OCI-LY1 (cell line): ENCODE results near the gene GSTM2.
"Not testable (repeated sequence)": the region's sequence is repeated elsewhere in the genome, so short reads cannot be mapped to it uniquely, and the experiment has no call there.

ENCODE experiments used
- H2AFZ ChIP-seq: fragments of 200-600 bp; sonication (generic), shearing (Covaris generic); 2 replicates; pipeline ENCODE4 v1.6.0; 2014; ENCODE audit warnings: antibody characterized with exemption, mild to moderate bottlenecking, low read length
- H3F3A ChIP-seq: fragments of 200-600 bp; sonication (generic), shearing (Covaris generic); 2 replicates; pipeline ENCODE4 v1.6.0; 2014; ENCODE audit warnings: mild to moderate bottlenecking, antibody characterized with exemption, low read length, moderate library complexity; ENCODE audit not compliant: insufficient read depth
- H3K27ac ChIP-seq: fragments of 200-600 bp; sonication (generic); 2 replicates; pipeline ENCODE4 v1.5.1; 2014; ENCODE audit warnings: low read length, mixed run types, mild to moderate bottlenecking, low read depth; ENCODE audit not compliant: poor library complexity, severe bottlenecking
- H3K27me3 ChIP-seq: fragments of 200-600 bp; sonication (generic); 2 replicates; pipeline ENCODE4 v1.6.0; 2014; ENCODE audit warnings: antibody characterized with exemption, mild to moderate bottlenecking, low read length, moderate library complexity; ENCODE audit not compliant: insufficient read depth
- H3K36me3 ChIP-seq: fragments of 200-600 bp; sonication (generic); 2 replicates; pipeline ENCODE4 v1.6.1; 2014; ENCODE audit warnings: mild to moderate bottlenecking, antibody characterized with exemption, low read length, moderate library complexity, mixed read lengths; ENCODE audit not compliant: insufficient read depth
- H3K4me1 ChIP-seq: fragments of 200-600 bp; sonication (generic); 2 replicates; pipeline ENCODE4 v1.5.1; 2014; ENCODE audit warnings: mild to moderate bottlenecking, low read length, moderate library complexity; ENCODE audit not compliant: insufficient read depth, severe bottlenecking
- H3K4me2 ChIP-seq: fragments of 200-600 bp; sonication (generic), shearing (Covaris generic); 2 replicates; pipeline ENCODE4 v1.6.1; 2014; ENCODE audit warnings: low read length
- H3K4me3 ChIP-seq: fragments of 200-600 bp; sonication (generic); 2 replicates; pipeline ENCODE4 v1.5.1; 2014; ENCODE audit warnings: low read length, low read depth, mild to moderate bottlenecking, mixed read lengths; ENCODE audit not compliant: poor library complexity, severe bottlenecking
- H3K79me2 ChIP-seq: fragments of 200-600 bp; shearing (Covaris generic); 2 replicates; pipeline ENCODE4 v1.6.1; 2016; ENCODE audit warnings: mixed run types, low read length, mixed read lengths; ENCODE audit not compliant: insufficient read depth
- H3K9ac ChIP-seq: fragments of 200-600 bp; sonication (generic), shearing (Covaris generic); 2 replicates; pipeline ENCODE4 v1.6.1; 2014; ENCODE audit warnings: mild to moderate bottlenecking, low read length, mixed read lengths
- H3K9me2 ChIP-seq: fragments of 200-600 bp; sonication (generic), shearing (Covaris generic); 2 replicates; pipeline ENCODE4 v1.6.1; 2014; ENCODE audit warnings: low read depth, mild to moderate bottlenecking, low read length, mixed read lengths
- H3K9me3 ChIP-seq: fragments of 200-600 bp; shearing (Covaris generic); 2 replicates; pipeline ENCODE4 v1.6.1; 2014; ENCODE audit warnings: low read length, mixed read lengths
- H4K20me1 ChIP-seq: fragments of 200-600 bp; sonication (generic), shearing (Covaris generic); 2 replicates; pipeline ENCODE4 v1.6.0; 2016; ENCODE audit warnings: mild to moderate bottlenecking, low read length; ENCODE audit not compliant: insufficient read depth
- EZH2 ChIP-seq: fragments of 200-600 bp; sonication (generic), shearing (Covaris generic); IDR thresholded peaks from 2 replicates; pipeline ENCODE4 v1.8.0; 2017; ENCODE audit warnings: borderline replicate concordance, mixed run types, mild to moderate bottlenecking, antibody characterized with exemption, low read length, moderate library complexity, mixed read lengths
- TF ChIP-seq, protein P1 (sequence below): fragments of 200-600 bp; sonication (generic), shearing (Covaris generic); IDR thresholded peaks from 2 replicates; pipeline ENCODE4 v1.5.1; 2017; ENCODE audit warnings: mild to moderate bottlenecking, antibody characterized with exemption, low read length, moderate library complexity, mixed read lengths

Gene GSTM2

DNA sequence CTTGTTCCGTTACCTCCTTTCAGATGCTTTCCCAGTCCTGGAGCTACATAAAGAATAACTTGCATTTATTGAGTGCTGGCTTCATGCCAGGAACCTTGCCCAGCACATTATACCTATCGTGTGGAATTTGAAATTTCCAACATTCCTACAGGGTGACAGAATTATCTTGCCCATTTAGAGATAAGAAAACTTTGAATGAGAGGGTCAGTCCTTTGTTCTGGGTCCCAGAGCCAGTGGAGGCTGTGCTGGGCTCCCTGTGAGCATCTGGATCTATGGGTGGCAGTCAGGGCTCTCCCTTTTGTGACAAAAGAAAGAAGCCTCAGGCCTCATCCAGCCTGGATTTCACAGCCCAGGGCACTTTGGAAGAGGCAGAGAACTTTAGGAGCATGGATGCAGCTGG is 8.7 kb upstream of the GSTM2 start:
- peaks cover 13% of the 10 kb centered on the region for H3K4me1 ChIP-seq
- TF ChIP-seq, protein P1, sequence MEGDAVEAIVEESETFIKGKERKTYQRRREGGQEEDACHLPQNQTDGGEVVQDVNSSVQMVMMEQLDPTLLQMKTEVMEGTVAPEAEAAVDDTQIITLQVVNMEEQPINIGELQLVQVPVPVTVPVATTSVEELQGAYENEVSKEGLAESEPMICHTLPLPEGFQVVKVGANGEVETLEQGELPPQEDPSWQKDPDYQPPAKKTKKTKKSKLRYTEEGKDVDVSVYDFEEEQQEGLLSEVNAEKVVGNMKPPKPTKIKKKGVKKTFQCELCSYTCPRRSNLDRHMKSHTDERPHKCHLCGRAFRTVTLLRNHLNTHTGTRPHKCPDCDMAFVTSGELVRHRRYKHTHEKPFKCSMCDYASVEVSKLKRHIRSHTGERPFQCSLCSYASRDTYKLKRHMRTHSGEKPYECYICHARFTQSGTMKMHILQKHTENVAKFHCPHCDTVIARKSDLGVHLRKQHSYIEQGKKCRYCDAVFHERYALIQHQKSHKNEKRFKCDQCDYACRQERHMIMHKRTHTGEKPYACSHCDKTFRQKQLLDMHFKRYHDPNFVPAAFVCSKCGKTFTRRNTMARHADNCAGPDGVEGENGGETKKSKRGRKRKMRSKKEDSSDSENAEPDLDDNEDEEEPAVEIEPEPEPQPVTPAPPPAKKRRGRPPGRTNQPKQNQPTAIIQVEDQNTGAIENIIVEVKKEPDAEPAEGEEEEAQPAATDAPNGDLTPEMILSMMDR = no peak
- no peak overlapping the region for H3K4me3 ChIP-seq
- H4K20me1 ChIP-seq = no peaks in the 10 kb centered on the region
- H3K27me3 ChIP-seq = peaks cover 8% of the 10 kb centered on the region; the same call in 1 of the 2 replicates
- H3F3A ChIP-seq = no peaks in the 10 kb centered on the region
- H3K9me2 ChIP-seq = no peaks in the 10 kb centered on the region
- no peak overlapping the region for H3K9ac ChIP-seq
- H3K79me2 ChIP-seq = no peaks in the 10 kb centered on the region
- no peaks in the 10 kb centered on the region for H3K9me3 ChIP-seq
- H3K27ac ChIP-seq = no peak overlapping the region
- H2AFZ ChIP-seq = no peak overlapping the region
- H3K4me2 ChIP-seq = no peak overlapping the region
- no peaks in the 10 kb centered on the region for H3K36me3 ChIP-seq

GRCh38 chr1:109659997-109660690 is 7.7 kb upstream of the GSTM2 start:
- H3K27me3 ChIP-seq = peaks cover under 1% of the 10 kb centered on the region; the same call in 1 of the 2 replicates
- H2AFZ ChIP-seq = no peak overlapping the region
- H3K9me2 ChIP-seq = no peaks in the 10 kb centered on the region
- H3F3A ChIP-seq = no peaks in the 10 kb centered on the region
- no peaks in the 10 kb centered on the region for H3K36me3 ChIP-seq
- TF ChIP-seq, protein P1 = no peak
- TF ChIP-seq EZH2 = no peak
- H3K79me2 ChIP-seq = no peaks in the 10 kb centered on the region
- H3K27ac ChIP-seq = no peak overlapping the region
- H3K9me3 ChIP-seq = no peaks in the 10 kb centered on the region
- H3K4me3 ChIP-seq = no peak overlapping the region
- no peak overlapping the region for H3K4me2 ChIP-seq
- peaks cover 11% of the 10 kb centered on the region for H3K4me1 ChIP-seq
- no peaks in the 10 kb centered on the region for H4K20me1 ChIP-seq
- H3K9ac ChIP-seq = no peak overlapping the region

DNA sequence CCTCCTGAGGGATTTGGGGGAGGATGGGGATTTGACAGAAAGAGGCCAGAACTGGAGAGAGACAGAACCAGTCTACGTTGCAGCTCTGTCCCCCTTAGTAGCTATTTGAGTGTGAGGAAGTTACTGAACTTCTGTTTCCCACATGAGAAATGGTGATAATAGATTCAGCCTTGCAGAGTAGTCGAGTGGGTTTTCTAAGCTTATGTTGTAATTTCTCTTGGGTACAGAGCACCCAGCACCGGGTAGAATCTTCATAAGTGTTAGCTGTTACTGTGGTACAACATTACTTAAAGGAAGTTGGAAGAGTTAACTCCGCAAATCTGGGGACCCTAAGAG is 7.2 kb upstream of the GSTM2 start:
- H3F3A ChIP-seq, H3K4me2 ChIP-seq: not testable (repeated sequence)

GRCh38 chr1:109661391-109661790 is 6.5 kb upstream of the GSTM2 start:
- Histone ChIP-seq H3K9ac (no peak overlapping the region), H3K27ac (no peak overlapping the region), H2AFZ (no peak overlapping the region), H3K27me3 (no peaks in the 10 kb centered on the region; the same call in 1 of the 2 replicates), H3K4me3 (no peak overlapping the region), H3K9me3 (no peaks in the 10 kb centered on the region), H3K79me2 (no peaks in the 10 kb centered on the region), H3K4me1 (peaks cover 5% of the 10 kb centered on the region), H3K36me3 (no peaks in the 10 kb centered on the region), H4K20me1 (no peaks in the 10 kb centered on the region), H3K4me2 (no peak overlapping the region), H3K9me2 (no peaks in the 10 kb centered on the region), H3F3A (no peaks in the 10 kb centered on the region)
- TF ChIP-seq, protein P1 = no peak
- TF ChIP-seq EZH2 = no peak

More for the DNA sequence above, 7.2 kb upstream of the GSTM2 start:
- not testable (repeated sequence) for H2AFZ ChIP-seq, H3K4me1 ChIP-seq, H3K79me2 ChIP-seq, H3K4me3 ChIP-seq, H3K27ac ChIP-seq, H3K36me3 ChIP-seq, H4K20me1 ChIP-seq, H3K9me3 ChIP-seq, H3K9me2 ChIP-seq, H3K27me3 ChIP-seq, H3K9ac ChIP-seq
